GM18520 (cell line): ENCODE measurements around the gene CFAP54.

ENCODE experiments used
- ATAC-seq: cut with Tn5 transposase; IDR thresholded peaks from one replicate; pipeline ENCODE4 v1.9.1; 2021; ENCODE audit not compliant: unreplicated experiment

CFAP54 gene

DNA sequence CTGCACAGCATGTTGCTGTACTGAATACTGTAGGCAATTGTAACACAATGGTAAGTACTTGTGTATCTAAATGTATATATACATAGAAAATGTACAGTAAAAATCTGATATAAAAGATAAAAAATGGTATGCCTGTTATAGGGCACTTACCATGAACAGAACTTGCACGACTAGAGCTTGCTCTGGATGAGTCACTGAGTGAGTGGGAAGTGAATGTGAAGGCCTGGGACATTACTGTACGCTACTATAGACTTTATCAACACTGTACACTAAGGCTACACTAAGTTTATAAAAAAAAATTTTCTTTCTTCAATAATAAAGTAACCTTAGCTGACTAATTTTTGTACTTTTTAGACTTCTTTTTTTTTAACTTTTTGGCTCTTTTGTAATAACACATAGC, 393.5 kb downstream of the CFAP54 start:
- no peak for ATAC-seq

DNA sequence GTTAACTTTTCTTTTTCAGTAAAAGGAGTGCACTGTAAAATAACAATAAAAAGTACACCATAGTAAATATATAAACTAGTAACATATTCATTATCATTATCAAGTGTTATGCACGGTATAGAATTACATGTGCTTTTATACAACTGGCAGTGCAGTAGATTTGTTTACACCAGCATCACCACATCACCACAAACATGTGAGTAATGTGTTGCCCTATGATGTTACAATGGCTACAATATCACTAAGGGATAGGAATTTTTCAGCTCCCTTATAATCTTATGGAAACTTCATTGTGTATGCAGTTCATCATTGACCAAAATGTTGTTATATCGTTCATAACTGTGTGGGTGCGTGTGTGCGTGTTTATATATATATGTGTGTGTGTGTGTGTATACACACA, 394.2 kb downstream of the CFAP54 start:
- no peak for ATAC-seq

DNA sequence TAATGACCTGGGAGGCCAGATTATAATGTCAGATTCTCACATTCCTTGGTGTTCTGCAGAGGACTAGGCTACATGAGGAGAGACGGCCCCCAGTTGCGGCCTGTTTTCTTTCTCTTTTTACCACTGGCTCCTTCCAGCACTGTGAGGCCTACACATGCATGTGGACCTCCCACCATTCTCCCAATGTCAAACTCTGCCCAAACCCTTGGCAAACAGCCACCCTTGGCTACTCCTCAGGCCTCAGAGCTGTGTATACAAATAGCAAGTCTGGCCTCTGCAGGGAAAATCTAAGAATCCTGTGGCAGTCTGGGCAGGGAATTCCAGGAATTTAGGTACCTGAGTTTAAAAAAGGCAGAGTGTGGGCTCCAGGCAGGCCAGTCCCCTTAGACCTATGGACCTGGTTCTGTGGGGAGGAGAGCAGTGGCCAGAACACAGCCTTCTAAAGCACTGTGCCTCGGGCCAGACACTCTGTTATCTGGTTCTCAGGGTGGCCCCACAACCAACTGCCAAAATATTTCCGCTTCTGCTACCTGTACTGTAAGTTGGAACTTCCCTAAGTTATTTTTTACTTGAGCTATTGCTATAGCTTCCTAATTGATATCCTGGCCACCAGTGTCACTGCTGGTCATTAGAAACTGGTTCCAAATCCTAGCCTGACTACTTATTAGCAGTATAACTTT, 397.8 kb downstream of the CFAP54 start:
- no peak for ATAC-seq

DNA sequence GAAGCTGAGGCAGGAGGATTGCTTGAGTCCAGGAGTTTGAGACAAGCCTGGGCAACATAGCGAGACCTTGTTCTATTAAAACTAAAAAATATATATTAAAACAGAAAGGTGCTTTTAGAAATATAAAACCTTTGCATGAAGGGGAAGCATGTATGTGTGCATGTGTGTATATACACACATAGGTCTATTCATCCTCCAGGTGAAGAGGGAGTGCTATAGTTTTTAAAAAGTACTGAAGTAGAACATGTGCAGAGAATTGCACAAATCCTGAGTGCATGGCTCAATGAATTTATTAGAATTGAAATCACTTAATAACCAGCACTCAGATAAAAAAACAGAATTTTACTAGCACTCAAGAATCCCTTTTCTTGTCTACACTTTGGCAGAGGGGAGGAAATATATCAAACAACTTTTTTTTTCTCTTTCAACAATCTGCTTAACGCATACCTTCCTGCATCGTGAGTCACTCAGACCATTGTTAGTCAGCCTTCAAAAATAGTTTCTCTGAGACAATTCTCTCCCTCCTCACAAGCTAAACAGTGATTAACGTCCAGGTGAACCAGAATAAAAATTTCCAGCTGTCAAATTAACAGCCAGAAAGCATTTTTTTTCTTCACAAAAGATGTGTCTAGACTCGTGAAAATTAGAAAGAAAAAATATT, 400.0 kb downstream of the CFAP54 start:
- no peak for ATAC-seq

DNA sequence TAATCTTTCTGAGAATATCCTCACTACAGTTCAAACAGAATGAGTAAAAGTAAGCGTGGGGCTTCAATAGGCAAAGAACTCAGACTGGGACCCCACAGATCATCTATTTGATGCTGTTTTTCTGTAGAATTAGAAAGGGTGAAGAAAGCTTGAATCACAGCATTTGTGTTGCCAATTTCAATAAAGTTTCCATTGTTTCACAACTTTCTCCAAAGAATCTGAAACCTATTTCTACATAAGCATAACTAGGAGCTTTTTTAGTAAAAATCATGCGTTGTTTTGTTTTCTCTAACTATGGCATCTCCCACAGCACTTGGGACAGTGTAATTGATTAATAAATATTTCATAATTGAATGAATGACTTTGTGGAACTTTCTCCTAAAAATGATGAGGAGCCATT, 401.0 kb downstream of the CFAP54 start:
- no peak for ATAC-seq

DNA sequence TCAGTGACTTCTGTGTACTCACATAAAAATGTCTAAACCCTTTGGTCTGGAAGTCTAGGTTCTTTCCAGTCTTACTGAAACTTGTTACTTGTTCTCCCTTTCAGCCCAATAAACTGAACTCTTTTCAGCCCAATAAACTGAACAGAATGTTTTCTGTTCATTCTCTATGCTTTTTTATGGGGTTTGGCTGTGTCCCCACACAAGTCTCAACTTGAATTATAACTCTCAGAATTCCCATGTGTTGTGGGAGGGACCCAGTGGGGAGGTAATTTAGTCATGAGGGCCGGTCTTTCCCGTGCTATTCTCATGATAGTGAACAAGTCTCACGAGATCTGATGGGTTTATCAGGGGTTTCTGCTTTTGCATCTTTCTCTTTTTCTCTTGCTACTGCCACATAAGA, 402.7 kb downstream of the CFAP54 start:
- ATAC-seq, result no peak

DNA sequence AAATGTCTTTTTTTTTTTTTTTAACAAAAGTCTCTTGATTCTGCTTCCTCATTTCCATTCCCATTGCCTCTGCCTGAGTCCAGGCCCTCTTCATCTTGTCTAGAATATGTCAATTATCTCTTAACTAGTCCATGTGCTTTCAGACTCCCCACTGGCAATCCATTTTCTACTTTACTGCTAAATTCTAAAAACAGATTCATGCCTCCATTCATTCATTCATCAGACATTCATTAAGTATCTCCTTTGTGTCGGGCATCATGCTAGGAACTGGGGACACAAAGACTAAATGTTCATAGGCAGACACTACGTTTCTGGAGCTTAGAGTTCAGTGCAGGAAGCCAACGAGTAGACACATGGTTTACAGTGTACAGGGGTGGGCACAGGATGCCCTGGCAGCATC, 408.0 kb downstream of the CFAP54 start:
- ATAC-seq, result no peak

DNA sequence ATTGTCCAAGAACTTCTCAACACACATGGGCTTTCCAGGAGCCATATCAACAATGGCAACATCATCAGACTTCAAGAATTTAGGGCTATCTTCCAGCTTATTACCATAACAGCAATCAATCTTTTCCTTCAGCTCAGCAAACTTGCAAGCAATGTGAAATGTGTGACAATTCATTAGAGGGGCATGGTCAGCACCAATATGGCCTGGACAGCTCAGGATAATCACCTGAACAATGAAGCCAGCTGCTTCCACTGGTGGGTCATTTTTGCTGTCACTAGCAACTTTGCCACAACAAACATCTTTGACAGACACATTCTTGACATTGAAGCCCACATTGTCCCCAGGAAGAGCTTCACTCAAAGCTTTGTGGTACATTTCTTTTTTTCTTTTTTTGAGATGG, 411.8 kb downstream of the CFAP54 start:
- no peak for ATAC-seq

DNA sequence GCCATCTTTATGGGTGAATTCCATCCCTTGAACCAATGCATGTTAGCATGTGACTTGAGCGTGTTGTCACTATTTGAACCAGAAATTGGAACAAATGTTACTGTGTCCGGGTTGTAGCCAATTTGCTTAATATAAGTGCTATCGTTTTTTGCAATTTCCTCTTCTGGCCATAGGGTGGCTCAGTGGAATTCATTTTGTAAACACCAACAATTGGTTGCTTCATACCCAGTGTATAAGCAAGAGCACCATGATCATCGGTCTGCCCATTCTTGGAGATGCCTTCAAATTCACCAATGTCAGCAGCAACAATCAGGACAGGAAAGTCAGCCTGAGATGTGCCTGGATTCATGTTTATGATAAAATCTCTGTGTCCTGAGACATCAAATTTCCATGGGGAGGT, 412.7 kb downstream of the CFAP54 start:
- ATAC-seq, result no peak

DNA sequence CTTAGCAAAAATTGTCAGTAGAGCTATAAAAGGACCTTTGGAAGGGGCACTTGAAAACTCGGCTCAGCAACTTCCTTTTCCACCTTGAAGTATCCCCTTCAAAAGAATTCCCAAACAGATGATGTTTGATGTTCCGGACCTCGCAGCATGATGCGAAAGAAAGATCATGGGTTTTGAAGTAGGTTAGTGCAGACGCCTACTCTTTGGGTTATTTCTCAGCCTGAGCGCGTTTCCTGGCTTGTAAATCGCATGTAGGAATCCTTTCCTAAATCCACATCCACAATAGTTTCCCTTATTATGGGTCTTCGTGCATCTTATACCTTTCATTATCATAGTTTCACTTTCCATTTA, 417.1 kb downstream of the CFAP54 start:
- no peak for ATAC-seq

DNA sequence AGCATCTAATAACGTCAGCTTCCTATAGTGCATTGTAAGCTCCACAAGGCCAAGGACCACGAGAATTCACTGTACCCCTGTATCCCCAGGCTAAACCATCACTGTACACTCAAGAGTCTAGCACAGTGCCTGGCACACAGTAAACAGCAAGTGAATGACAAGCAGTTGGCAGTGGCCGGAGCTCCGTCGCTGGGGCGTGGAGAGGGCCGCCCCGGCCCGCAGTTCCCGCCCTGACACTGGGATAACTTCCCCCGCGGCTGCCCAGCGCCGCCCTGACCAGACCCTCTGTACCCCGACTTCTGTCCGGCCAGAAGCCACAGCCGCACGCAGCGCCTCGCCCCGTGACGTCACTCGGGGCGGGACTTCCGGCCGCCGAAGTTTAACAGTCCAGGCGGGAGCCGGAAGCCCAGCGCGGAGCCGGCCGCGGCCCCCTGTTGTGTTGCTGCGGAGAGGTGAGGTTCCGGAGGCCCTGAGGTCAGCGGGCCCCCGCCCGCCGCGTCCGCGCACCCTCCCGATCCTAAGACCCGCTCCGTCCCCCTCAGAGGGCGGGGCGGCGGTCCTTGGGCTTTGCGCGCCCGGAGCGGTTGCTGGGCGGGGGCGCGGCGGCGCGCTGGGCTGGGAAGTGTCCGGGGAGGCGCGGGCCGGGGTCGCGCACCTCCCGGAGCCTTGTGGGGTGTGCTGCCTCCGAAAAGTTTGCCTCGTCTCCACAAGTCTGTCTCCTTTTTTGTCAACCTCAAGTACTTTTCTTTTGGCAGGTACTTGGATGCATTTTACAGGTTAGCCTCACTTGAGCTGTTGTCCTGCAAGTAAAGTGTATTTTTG, 417.7 kb downstream of the CFAP54 start, which contains the start of gene NEDD1:
TSS of gene NEDD1 (plus strand) at position 409 of the 822 bp plus-strand sequence. CDS start 2,503 bp downstream, outside the sequence.
- peak; percentile 91 for ATAC-seq

DNA sequence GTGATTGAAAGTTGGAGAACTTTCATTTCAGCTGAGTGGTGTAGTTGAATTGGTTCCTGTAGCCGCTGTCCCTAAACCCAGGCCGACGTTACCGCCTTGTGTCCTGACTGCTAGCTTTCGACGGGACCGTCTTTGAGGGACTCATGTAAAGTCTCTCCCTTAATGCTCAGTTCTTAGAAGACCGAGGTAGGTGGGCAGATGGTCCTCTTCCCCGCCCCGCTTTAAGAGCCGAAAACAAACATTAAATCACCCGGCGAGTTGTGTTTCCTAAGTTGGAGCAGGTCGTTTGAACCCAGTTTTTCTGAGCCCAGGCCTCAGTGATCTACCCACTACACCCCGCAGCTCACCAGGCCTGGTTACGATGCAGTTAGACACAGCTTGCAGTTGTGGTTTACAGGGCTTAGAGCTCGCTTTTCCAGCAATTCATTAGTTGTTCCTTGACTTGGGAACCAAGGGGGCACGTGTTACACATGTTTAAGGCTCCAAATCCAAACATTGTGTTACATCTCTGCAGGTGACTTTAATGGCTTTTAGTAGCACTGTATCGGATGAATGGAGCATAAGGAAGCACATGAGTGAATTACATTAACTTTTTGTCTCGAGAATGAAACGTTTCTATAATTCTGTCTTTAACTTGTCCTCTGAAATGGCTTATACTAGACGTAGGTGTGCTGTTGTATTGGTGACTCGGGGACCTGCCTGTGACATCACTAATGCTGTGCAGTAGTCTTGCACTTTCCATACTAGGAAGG, 418.5 kb downstream of the CFAP54 start:
- ATAC-seq, result no peak

DNA sequence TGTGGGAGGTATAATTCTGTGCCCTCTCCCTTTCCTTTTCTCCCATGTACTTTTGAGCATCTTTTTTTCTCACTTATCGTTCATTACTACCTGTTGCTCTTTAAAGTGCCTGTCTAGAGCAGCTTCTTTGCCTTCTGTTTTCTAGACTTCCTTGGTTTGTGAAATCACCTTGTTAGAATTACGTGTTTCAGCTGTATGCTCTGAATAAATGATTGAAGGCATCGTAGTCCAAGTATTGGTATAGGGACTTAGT, 419.0 kb downstream of the CFAP54 start:
- no peak for ATAC-seq

DNA sequence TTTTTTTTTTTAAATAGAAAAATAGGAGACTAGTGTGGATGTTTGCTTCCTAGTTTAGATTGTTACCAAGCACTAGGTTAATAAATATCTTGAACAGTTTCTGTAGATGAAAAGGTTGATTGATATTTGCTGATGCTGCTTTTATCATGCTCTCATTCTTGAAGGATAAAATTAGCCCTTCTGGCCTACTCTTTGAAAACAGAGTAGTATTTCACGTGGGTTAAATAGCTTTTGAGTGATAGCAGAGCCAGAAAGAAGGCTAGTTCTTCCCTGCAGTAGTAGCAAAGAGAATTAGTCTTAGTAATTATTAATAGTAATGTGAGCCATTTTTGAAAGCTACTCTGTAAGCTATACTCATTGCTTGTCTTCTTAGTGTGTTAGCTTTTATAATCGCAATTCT, 422.9 kb downstream of the CFAP54 start:
- no peak for ATAC-seq

DNA sequence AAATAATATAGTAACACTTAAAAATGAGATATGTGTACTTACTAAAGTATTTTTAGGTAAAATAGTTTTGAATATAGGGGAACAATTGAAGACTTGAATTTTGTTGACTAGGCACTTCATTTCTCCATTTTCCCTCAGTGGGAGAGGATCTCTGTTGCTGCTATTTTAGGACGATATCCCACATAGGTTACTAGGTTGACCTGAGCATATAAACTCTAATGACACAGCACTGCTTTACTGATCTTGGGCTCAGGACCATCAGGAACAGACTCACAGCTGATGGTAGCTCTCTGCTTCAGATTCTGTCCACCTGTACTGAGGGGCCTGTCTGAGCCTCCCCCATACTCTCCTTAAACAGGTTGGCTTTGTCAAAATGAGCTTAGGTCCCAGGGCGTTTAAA, 423.6 kb downstream of the CFAP54 start:
- no peak for ATAC-seq

DNA sequence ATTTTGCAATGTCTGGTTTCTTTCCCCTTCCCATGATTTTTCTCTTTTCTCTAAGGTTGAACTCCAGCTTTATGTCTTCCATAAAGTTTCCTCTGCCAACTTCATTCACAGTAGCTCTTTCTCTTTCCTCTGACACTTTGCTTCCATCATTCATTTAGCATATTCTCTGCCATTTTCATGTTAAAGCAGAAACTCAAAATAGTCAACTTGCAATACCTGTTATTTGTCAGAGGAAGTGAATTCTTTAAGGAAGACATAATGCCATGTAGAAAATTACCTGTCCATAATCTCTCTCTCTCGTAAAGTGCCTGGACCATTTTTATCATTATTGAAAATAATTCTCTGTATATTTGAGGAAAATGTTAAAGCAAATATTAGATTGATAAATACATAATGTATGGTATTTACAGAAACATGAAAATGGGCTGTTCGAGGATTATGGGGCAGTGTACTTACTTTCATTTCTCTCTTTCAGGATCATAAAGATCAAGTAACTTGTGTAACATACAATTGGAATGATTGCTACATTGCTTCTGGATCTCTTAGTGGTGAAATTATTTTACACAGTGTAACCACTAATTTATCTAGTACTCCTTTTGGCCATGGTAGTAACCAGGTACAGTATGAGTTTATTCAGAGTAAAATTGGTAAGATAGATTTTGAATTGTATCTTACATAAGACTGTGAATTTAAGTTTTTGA, 430.3 kb downstream of the CFAP54 start:
- ATAC-seq, result no peak
